GM23248 (cell line): ENCODE results near the gene METTL25. TPM values are rescaled to one million over a fixed set of nuclear protein-coding genes. Genes with fewer than 3 reads are reported as not detected.
"Not testable (repeated sequence)": the region's sequence is repeated elsewhere in the genome, so short reads cannot be mapped to it uniquely, and the experiment has no call there.

ENCODE experiments used
- DNase-seq: peaks from one replicate; pipeline ENCODE4 v3.0.0-alpha.2; 2015
- H2AFZ ChIP-seq: fragments of 200-600 bp; sonication (generic); 2 replicates; pipeline ENCODE4 v1.6.1; 2016; ENCODE audit warnings: antibody characterized with exemption
- H3F3A ChIP-seq: fragments of 200-600 bp; sonication (generic); 2 replicates; pipeline ENCODE4 v1.6.1; 2016; ENCODE audit warnings: mild to moderate bottlenecking, antibody characterized with exemption, mixed run types; ENCODE audit not compliant: insufficient read depth
- H3K27ac ChIP-seq: fragments of 200-600 bp; sonication (generic); 2 replicates; pipeline ENCODE4 v1.5.1; 2016; ENCODE audit warnings: mild to moderate bottlenecking
- H3K27me3 ChIP-seq: fragments of 200-600 bp; sonication (generic); replicated peaks from 2 replicates; pipeline ENCODE4 v1.6.1; 2016; ENCODE audit warnings: mild to moderate bottlenecking; ENCODE audit not compliant: insufficient read depth
- H3K36me3 ChIP-seq: fragments of 200-600 bp; sonication (generic); 2 replicates; pipeline ENCODE4 v1.6.1; 2016; ENCODE audit warnings: low read depth, mild to moderate bottlenecking
- H3K4me1 ChIP-seq: fragments of 200-600 bp; sonication (generic); 2 replicates; pipeline ENCODE4 v1.6.1; 2016; ENCODE audit warnings: mild to moderate bottlenecking; ENCODE audit not compliant: insufficient read depth
- H3K4me2 ChIP-seq: fragments of 200-600 bp; sonication (generic); one replicate; pipeline ENCODE4 v1.6.1; 2016; ENCODE audit warnings: mild to moderate bottlenecking; ENCODE audit not compliant: unreplicated experiment
- H3K4me3 ChIP-seq: fragments of 200-600 bp; sonication (generic); 2 replicates; pipeline ENCODE4 v1.5.1; 2016; ENCODE audit warnings: mild to moderate bottlenecking
- H3K79me2 ChIP-seq: fragments of 200-600 bp; sonication (generic); 2 replicates; pipeline ENCODE4 v1.6.1; 2016; ENCODE audit warnings: mild to moderate bottlenecking; ENCODE audit not compliant: insufficient read depth
- H3K9ac ChIP-seq: fragments of 200-600 bp; sonication (generic); 2 replicates; pipeline ENCODE4 v1.6.1; 2016; ENCODE audit warnings: mild to moderate bottlenecking
- H3K9me2 ChIP-seq: fragments of 200-600 bp; sonication (generic); 2 replicates; pipeline ENCODE4 v1.6.1; 2016; ENCODE audit warnings: mixed run types, mild to moderate bottlenecking, moderate library complexity; ENCODE audit not compliant: insufficient read depth
- H3K9me3 ChIP-seq: fragments of 200-600 bp; sonication (generic); one replicate; pipeline ENCODE4 v1.6.1; 2017; ENCODE audit warnings: low read depth
- H4K20me1 ChIP-seq: fragments of 200-600 bp; sonication (generic); 2 replicates; pipeline ENCODE4 v1.6.0; 2016; ENCODE audit not compliant: insufficient read depth
- EZH2 ChIP-seq: fragments of 200-600 bp; sonication (generic); IDR thresholded peaks from 2 replicates; pipeline ENCODE4 v1.6.1; 2018; ENCODE audit warnings: antibody characterized with exemption, mild to moderate bottlenecking; ENCODE audit not compliant: insufficient read depth, poor library complexity, severe bottlenecking
- EZH2phosphoT487 ChIP-seq: fragments of 200-600 bp; sonication (generic); IDR thresholded peaks from 2 replicates; pipeline ENCODE4 v1.6.1; 2018; ENCODE audit warnings: antibody characterized with exemption, moderate library complexity, mild to moderate bottlenecking, low read depth; ENCODE audit not compliant: insufficient read depth
- WGBS, 2 experiments: methylation state at CpG; one replicate each; pipeline ENCODE4 v1.1.6; 2015 to 2017; ENCODE audit warnings: low lambda C conversion rate in 2 of 2, low coverage in 1 of 2; ENCODE audit errors: missing lambda C conversion rate in 2 of 2; 5-methylcytosine and 5-hydroxymethylcytosine counted together
- in situ Hi-C: fragments of 300-500 bp; cut with MboI; formaldehyde crosslinking; loops from 2 replicates; pipeline ENCODE4 v1.15.0; 2020
- polyA plus RNA-seq: library from polyadenylated mRNA; unstranded; fragments of >200 nt; fragmentation: Nextera tagmentation; extraction: Ambion mirVana; gene quantifications from 2 replicates; pipeline ENCODE4 v1.2.1, GENCODE V29; 2016
- total RNA-seq: library from RNA; depleted of rRNA; stranded (reverse); fragments of >200 nt; shearing (Covaris generic); gene quantifications from 2 replicates; pipeline ENCODE4 v1.2.3, GENCODE V29; 2014

The METTL25 gene
- total and polyA plus RNA-seq, 2 experiments from 2014 or later = 5.6 to 6.9 TPM

DNA sequence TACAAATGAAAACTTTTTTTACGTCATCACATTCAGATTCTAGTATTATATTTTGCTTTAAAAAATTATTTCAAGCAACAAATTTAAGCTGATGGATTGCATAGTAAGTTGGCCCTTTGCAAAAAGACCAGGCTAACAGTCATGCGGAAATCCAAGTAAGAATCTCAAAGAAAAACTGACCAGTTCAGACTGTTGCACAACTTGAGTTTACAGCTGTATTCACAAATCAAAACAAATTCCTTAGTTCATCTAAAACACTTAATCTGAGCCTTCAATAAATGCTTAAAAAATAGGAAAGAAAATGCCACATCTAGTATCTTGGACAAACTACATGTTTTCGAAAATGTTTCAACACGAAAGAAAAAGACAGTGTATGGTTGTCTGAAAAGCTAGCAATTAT lies 989 bp upstream of the METTL25 start:
- H3K9me3 ChIP-seq = no peaks in the 10 kb centered on the region
- in situ Hi-C loops = no loop called here
- H4K20me1 ChIP-seq = no peaks in the 10 kb centered on the region
- H3K36me3 ChIP-seq = peaks cover 41% of the 10 kb centered on the region
- peaks cover 24% of the 10 kb centered on the region for H3K4me1 ChIP-seq
- DNase-seq = peak; percentile 48
- no peaks in the 10 kb centered on the region for H3F3A ChIP-seq
- H3K4me3 ChIP-seq = peak overlapping the region; percentile 100
- H3K27me3 ChIP-seq = no peaks in the 10 kb centered on the region
- peak overlapping the region; percentile 98 for H3K4me2 ChIP-seq
- H3K79me2 ChIP-seq = peaks cover 55% of the 10 kb centered on the region
- H3K9ac ChIP-seq = peak overlapping the region; percentile 99
- H3K9me2 ChIP-seq = no peaks in the 10 kb centered on the region
- peak overlapping the region; percentile 99 for H3K27ac ChIP-seq
- WGBS, 2 experiments = 18 to 19% methylated on average over 4 of the region's 4 CpGs
- TF ChIP-seq EZH2 (no peak), EZH2phosphoT487 (no peak)
- peak overlapping the region; percentile 99 for H2AFZ ChIP-seq

DNA sequence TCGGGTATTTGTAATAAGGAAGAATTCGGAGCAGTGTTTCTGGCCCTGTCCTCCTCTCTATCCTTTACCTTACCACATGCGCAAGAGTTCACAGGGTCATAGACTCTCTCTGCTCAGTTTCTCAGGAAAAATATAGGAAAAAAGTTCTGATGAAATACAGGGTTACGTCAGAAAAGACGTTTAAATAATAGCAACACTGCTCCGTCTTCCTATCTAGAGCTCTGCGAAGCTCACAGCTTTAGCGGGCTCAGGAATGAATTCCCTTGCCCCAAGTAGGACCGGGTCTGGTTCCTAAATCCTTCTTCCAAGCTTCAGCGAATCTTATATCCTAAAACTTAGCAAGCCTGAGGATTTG lies 507 bp upstream of the METTL25 start:
- H3K9me3 ChIP-seq = no peaks in the 10 kb centered on the region
- WGBS, 2 experiments = 1 to 2% methylated on average over 10 of the region's 10 CpGs
- no peaks in the 10 kb centered on the region for H4K20me1 ChIP-seq
- H3K9me2 ChIP-seq = no peaks in the 10 kb centered on the region
- H3K4me3 ChIP-seq = peak overlapping the region; percentile 100
- H3K36me3 ChIP-seq = peaks cover 36% of the 10 kb centered on the region
- H3K27me3 ChIP-seq = no peaks in the 10 kb centered on the region
- DNase-seq = peak; percentile 36
- peak overlapping the region; percentile 99 for H3K9ac ChIP-seq
- peaks cover 24% of the 10 kb centered on the region for H3K4me1 ChIP-seq
- peak overlapping the region; percentile 99 for H2AFZ ChIP-seq
- peak overlapping the region; percentile 98 for H3K4me2 ChIP-seq
- peak overlapping the region; percentile 99 for H3K27ac ChIP-seq
- H3K79me2 ChIP-seq = peaks cover 55% of the 10 kb centered on the region
- TF ChIP-seq EZH2 = no peak
- no peak for TF ChIP-seq EZH2phosphoT487
- in situ Hi-C loops = no loop called here
- no peaks in the 10 kb centered on the region for H3F3A ChIP-seq

GRCh38 chr12:82359115-82359478 lies 768 bp downstream of the METTL25 start:
- peaks cover 24% of the 10 kb centered on the region for H3K4me1 ChIP-seq
- WGBS, 2 experiments = 0 to 2% methylated on average over 4 of the region's 4 CpGs
- TF ChIP-seq EZH2phosphoT487 (no peak), EZH2 (no peak)
- H3K9me2 ChIP-seq = no peaks in the 10 kb centered on the region
- peak overlapping the region; percentile 99 for H3K9ac ChIP-seq
- peak; percentile 49 for DNase-seq
- peak overlapping the region; percentile 99 for H3K27ac ChIP-seq
- H3K27me3 ChIP-seq = no peaks in the 10 kb centered on the region
- peaks cover 58% of the 10 kb centered on the region for H3K79me2 ChIP-seq
- H4K20me1 ChIP-seq = no peaks in the 10 kb centered on the region; the same call in 1 of the 2 replicates
- peak overlapping the region; percentile 100 for H3K4me3 ChIP-seq
- no peaks in the 10 kb centered on the region for H3K9me3 ChIP-seq
- H3K36me3 ChIP-seq = peaks cover 23% of the 10 kb centered on the region
- no peaks in the 10 kb centered on the region for H3F3A ChIP-seq
- H3K4me2 ChIP-seq = peak overlapping the region; percentile 96
- in situ Hi-C loops = no loop called here
- peak overlapping the region; percentile 99 for H2AFZ ChIP-seq

- H3K4me3 ChIP-seq, H3K4me2 ChIP-seq, H3K27me3 ChIP-seq, H3K9ac ChIP-seq, H3K9me3 ChIP-seq, H3F3A ChIP-seq, H4K20me1 ChIP-seq, H3K36me3 ChIP-seq, in situ Hi-C loops, H3K27ac ChIP-seq, H3K9me2 ChIP-seq, H2AFZ ChIP-seq, DNase-seq: not testable (repeated sequence)
- WGBS, 2 experiments = 97 to 99% methylated on average over 11 of the region's 11 CpGs
- H3K79me2 ChIP-seq = peaks cover 53% of the 10 kb centered on the region
- H3K4me1 ChIP-seq = peaks cover 23% of the 10 kb centered on the region
Measured at GRCh38 chr12:82360834-82361233, 2.5 kb downstream of the METTL25 start.

DNA sequence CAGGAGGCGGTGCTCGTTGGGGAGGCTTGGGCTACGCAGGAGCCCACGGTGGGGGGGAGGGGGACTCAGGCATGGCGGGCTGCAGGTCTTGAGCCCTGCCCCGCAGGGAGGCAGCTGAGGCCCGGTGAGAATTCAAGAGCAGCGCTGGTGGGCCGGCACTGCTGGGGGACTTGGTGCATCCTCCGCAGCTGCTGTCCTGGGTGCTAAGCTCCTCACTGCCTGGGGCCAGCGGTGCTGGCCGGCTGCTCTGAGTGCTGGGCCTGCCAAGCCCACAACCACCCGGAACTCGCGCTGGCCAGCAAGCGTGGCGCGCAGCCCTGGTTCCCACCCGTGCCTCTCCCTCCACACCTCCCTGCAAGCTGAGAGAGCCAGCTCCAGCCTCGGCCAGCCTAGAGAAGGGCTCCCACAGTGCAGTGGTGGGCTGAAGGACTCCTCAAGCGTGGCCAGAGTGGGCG lies 3.2 kb downstream of the METTL25 start:
- no peak for TF ChIP-seq EZH2phosphoT487
- no peak for TF ChIP-seq EZH2
- Histone ChIP-seq H3K27me3 (no peaks in the 10 kb centered on the region), H4K20me1 (no peaks in the 10 kb centered on the region; the same call in 1 of the 2 replicates), H3K9ac (no peak overlapping the region), H3K9me2 (no peaks in the 10 kb centered on the region), H3K9me3 (no peaks in the 10 kb centered on the region), H3F3A (no peaks in the 10 kb centered on the region), H3K79me2 (peaks cover 49% of the 10 kb centered on the region), H3K36me3 (0 out of 2 replicates have a peak, but pooled peaks cover 2% of the 10 kb centered on the region), H2AFZ (no peak overlapping the region), H3K27ac (no peak overlapping the region), H3K4me2 (no peak overlapping the region), H3K4me1 (peaks cover 16% of the 10 kb centered on the region), H3K4me3 (no peak overlapping the region)
- DNase-seq = no peak
- WGBS, 2 experiments = 83 to 92% methylated on average over 17 to 20 of the region's 22 CpGs
- in situ Hi-C loops = no loop called here
